HEK293 (cell line): ENCODE measurements around the gene C10orf67.

Experiments
- CTCF ChIA-PET: fragments of 350-600 bp; formaldehyde crosslinking; extraction: SDS; loops from one replicate; lab custom pipeline; 2021; ENCODE audit warnings: antibody characterized with exemption; lab: Yijun Ruan, JAX
- POLR2A ChIA-PET: fragments of 300-600 bp; formaldehyde crosslinking; extraction: SDS; loops from one replicate; lab custom pipeline; 2020; ENCODE audit warnings: antibody characterized with exemption, inconsistent platforms; lab: Yijun Ruan, JAX
- H3K27ac ChIP-seq: fragments of 200-500 bp; sonication (Bioruptor generic); 2 replicates; pipeline ENCODE4 v1.5.1; 2014; ENCODE audit warnings: low read depth, low read length, control low read depth, inconsistent platforms; ENCODE audit errors: extremely low read depth
- H3K36me3 ChIP-seq, 2 experiments: fragments of 200-500 bp in 1 of 2; sonication (Bioruptor generic) in 1 of 2; 1 replicate in 1 of 2; 2 replicates in 1 of 2; pipeline ENCODE4 v1.5.1; 2014 to 2017; ENCODE audit warnings: inconsistent platforms in 2 of 2, low read length in 2 of 2; ENCODE audit not compliant: control insufficient read depth in 2 of 2, insufficient read depth in 1 of 2
- H3K4me1 ChIP-seq: fragments of 200-500 bp; sonication (Bioruptor generic); 2 replicates; pipeline ENCODE4 v1.5.1; 2014; ENCODE audit warnings: mild to moderate bottlenecking, low read length, inconsistent platforms; ENCODE audit not compliant: control insufficient read depth, insufficient read depth
- H3K4me3 ChIP-seq: 2 replicates; pipeline ENCODE4 v1.5.1; 2011; ENCODE audit warnings: low read depth, mild to moderate bottlenecking, control low read depth, low read length, moderate library complexity
- H3K9me3 ChIP-seq: fragments of 200-500 bp; sonication (Bioruptor generic); 2 replicates; pipeline ENCODE4 v1.5.1; 2014; ENCODE audit warnings: low read depth, low read length, inconsistent platforms; ENCODE audit not compliant: control insufficient read depth, insufficient read depth
- PRDM2 ChIP-seq: fragments of 450-650 bp; formaldehyde crosslinking; IDR thresholded peaks from 2 replicates; pipeline ENCODE4 v1.5.1; 2016; ENCODE audit warnings: missing biosample characterization, missing genetic modification characterization, borderline replicate concordance
- SETDB1 ChIP-seq: IDR thresholded peaks from one replicate; pipeline ENCODE4 v1.6.1; 2017; ENCODE audit warnings: mild to moderate bottlenecking, low read length, moderate library complexity, mixed read lengths; ENCODE audit not compliant: insufficient read length
- TRIM28 ChIP-seq: IDR thresholded peaks from 2 replicates; pipeline ENCODE4 v1.6.1; 2011; ENCODE audit warnings: low read length, control low read depth, borderline replicate concordance
- YY2 ChIP-seq: fragments of 450-650 bp; formaldehyde crosslinking; IDR thresholded peaks from 2 replicates; pipeline ENCODE4 v1.5.1; 2016; ENCODE audit warnings: missing biosample characterization, missing genetic modification characterization
- ZBTB48 ChIP-seq: fragments of 450-650 bp; formaldehyde crosslinking; IDR thresholded peaks from 2 replicates; pipeline ENCODE4 v1.5.1; 2016; ENCODE audit warnings: missing biosample characterization, missing genetic modification characterization
- ZEB2 ChIP-seq: fragments of 450-650 bp; formaldehyde crosslinking; IDR thresholded peaks from 2 replicates; pipeline ENCODE4 v1.5.1; 2016; ENCODE audit warnings: missing biosample characterization, missing genetic modification characterization
- ZFHX2 ChIP-seq: fragments of 450-650 bp; formaldehyde crosslinking; conservative IDR thresholded peaks from 2 replicates; pipeline ENCODE4 v1.5.1; 2016; ENCODE audit warnings: missing biosample characterization, missing genetic modification characterization
- ZFP37 ChIP-seq: fragments of 450-650 bp; formaldehyde crosslinking; IDR thresholded peaks from 2 replicates; pipeline ENCODE4 v1.5.1; 2016; ENCODE audit warnings: missing biosample characterization, missing genetic modification characterization
- ZNF280C ChIP-seq: fragments of 450-650 bp; formaldehyde crosslinking; IDR thresholded peaks from 2 replicates; pipeline ENCODE4 v1.5.1; 2016; ENCODE audit warnings: missing biosample characterization, missing genetic modification characterization
- ZNF362 ChIP-seq: fragments of 450-650 bp; formaldehyde crosslinking; IDR thresholded peaks from 2 replicates; pipeline ENCODE4 v1.5.1; 2016; ENCODE audit warnings: missing biosample characterization, missing genetic modification characterization
- ZNF449 ChIP-seq: fragments of 450-650 bp; formaldehyde crosslinking; IDR thresholded peaks from 2 replicates; pipeline ENCODE4 v1.5.1; 2017; ENCODE audit warnings: missing biosample characterization, mild to moderate bottlenecking, missing genetic modification characterization, moderate library complexity
- ZNF600 ChIP-seq: fragments of 450-650 bp; formaldehyde crosslinking; IDR thresholded peaks from 2 replicates; pipeline ENCODE4 v1.5.1; 2016; ENCODE audit warnings: missing biosample characterization, missing genetic modification characterization
- ZNF623 ChIP-seq: fragments of 450-650 bp; formaldehyde crosslinking; IDR thresholded peaks from 2 replicates; pipeline ENCODE4 v1.5.1; 2016; ENCODE audit warnings: missing biosample characterization, missing genetic modification characterization
- ZNF626 ChIP-seq: fragments of 450-650 bp; sonication (Bioruptor Pico); formaldehyde crosslinking; IDR thresholded peaks from 2 replicates; pipeline ENCODE4 v1.5.1; 2018; ENCODE audit warnings: missing biosample characterization, missing genetic modification characterization, inconsistent platforms
- ZNF664 ChIP-seq: fragments of 450-650 bp; formaldehyde crosslinking; IDR thresholded peaks from 2 replicates; pipeline ENCODE4 v1.5.1; 2016; ENCODE audit warnings: missing biosample characterization, missing genetic modification characterization
- ZNF747 ChIP-seq: fragments of 450-650 bp; formaldehyde crosslinking; IDR thresholded peaks from 2 replicates; pipeline ENCODE4 v1.5.1; 2016; ENCODE audit warnings: missing biosample characterization, missing genetic modification characterization
- ZNF777 ChIP-seq: fragments of 450-650 bp; formaldehyde crosslinking; IDR thresholded peaks from 2 replicates; pipeline ENCODE4 v1.5.1; 2017; ENCODE audit warnings: missing biosample characterization, missing genetic modification characterization, borderline replicate concordance

Gene C10orf67

GRCh38 chr10:23317416-23317815, 27.2 kb downstream of the C10orf67 start:
- no peaks in the 10 kb centered on the region for H3K9me3 ChIP-seq
- TF ChIP-seq ZNF664 (tag by site-specific recombination): no peak
- TF ChIP-seq ZNF777 (tag by site-specific recombination): no peak
- TF ChIP-seq ZNF623: no peak
- no peak for TF ChIP-seq ZFHX2 (tag by site-specific recombination)
- POLR2A ChIA-PET: no interaction called here
- H3K27ac ChIP-seq: no peak overlapping the region
- no peaks in the 10 kb centered on the region for H3K4me1 ChIP-seq
- no peak overlapping the region for H3K4me3 ChIP-seq
- no peaks in the 10 kb centered on the region for H3K36me3 ChIP-seq
- CTCF ChIA-PET: interaction anchor here (0.5 to 0.6 kb wide), 2 partner anchors 26 to 1802 kb away, joined by 3 read pairs; no protein-coding TSS in a partner anchor

- no peak for TF ChIP-seq ZNF449 (tag by site-specific recombination)
- no peak for TF ChIP-seq ZNF623
- TF ChIP-seq YY2 (tag by site-specific recombination): no peak
- CTCF ChIA-PET: interaction anchor here (0.6 to 2.8 kb wide), 4 partner anchors 76 to 375 kb away, joined by 3 to 10 read pairs (median 5); no protein-coding TSS in a partner anchor
These were observed 28.2 kb downstream of the C10orf67 start for GRCh38 chr10:23316406-23316805.

GRCh38 chr10:23315966-23316365, 28.6 kb downstream of the C10orf67 start:
- ChIA-PET POLR2A (no interaction called here), CTCF (interaction anchor here (0.6 to 2.8 kb wide), 7 partner anchors 22 to 1046 kb away, joined by 3 to 10 read pairs (median 4); no protein-coding TSS in a partner anchor)
- no peak overlapping the region for H3K27ac ChIP-seq
- TF ChIP-seq SETDB1 (no peak), ZEB2 (tag by site-specific recombination) (no peak)
- H3K9me3 ChIP-seq: no peaks in the 10 kb centered on the region
- no peak overlapping the region for H3K4me3 ChIP-seq
- no peaks in the 10 kb centered on the region for H3K4me1 ChIP-seq
- no peaks in the 10 kb centered on the region for H3K36me3 ChIP-seq

More at GRCh38 chr10:23316406-23316805, 28.2 kb downstream of the C10orf67 start:
- H3K4me1 ChIP-seq: no peaks in the 10 kb centered on the region
- H3K27ac ChIP-seq: no peak overlapping the region
- H3K4me3 ChIP-seq: no peak overlapping the region
- no peaks in the 10 kb centered on the region for H3K36me3 ChIP-seq
- POLR2A ChIA-PET: no interaction called here
- H3K9me3 ChIP-seq: no peaks in the 10 kb centered on the region

- ChIA-PET CTCF (interaction anchor here (0.5 to 3.5 kb wide), 41 partner anchors 10 to 1138 kb away, joined by 3 to 29 read pairs (median 4); partner anchors contain the start of genes C10orf67 and OTUD1), POLR2A (no interaction called here)
- H3K36me3 ChIP-seq: no peaks in the 10 kb centered on the region
- H3K9me3 ChIP-seq: no peaks in the 10 kb centered on the region
- no peak overlapping the region for H3K4me3 ChIP-seq
- H3K4me1 ChIP-seq: no peaks in the 10 kb centered on the region
- H3K27ac ChIP-seq: no peak overlapping the region
- TF ChIP-seq ZBTB48 (tag by site-specific recombination): no peak
- no peak for TF ChIP-seq ZNF600
- no peak for TF ChIP-seq PRDM2 (tag by site-specific recombination)
- no peak for TF ChIP-seq ZNF626 (tag by site-specific recombination)
- TF ChIP-seq ZNF747 (tag by site-specific recombination): no peak
- TF ChIP-seq ZFP37: no peak
- TF ChIP-seq TRIM28: no peak
- no peak for TF ChIP-seq ZNF280C (tag by site-specific recombination)
- peak; percentile 92 for TF ChIP-seq ZNF362 (tag by site-specific recombination)
These were observed 29.8 kb downstream of the C10orf67 start for GRCh38 chr10:23314835-23315239.
